PC-3 (cell line): Measurements from ENCODE around the gene PPIF. TPM values are rescaled to one million over a fixed set of nuclear protein-coding genes. Genes with fewer than 3 reads are reported as not detected.

Source experiments
- ATAC-seq: fragments of 200-7000 bp; cut with Tn5 transposase; 2 replicates; pipeline ENCODE4 v1.9.1; 2020; ENCODE audit warnings: mild to moderate bottlenecking, moderate library complexity
- BruUV-seq: library from RNA; stranded (reverse); fragments of 400-500 nt; replicated peaks from 2 replicates; lab custom pipeline; 2021; lab: Mats Ljungman, UMichigan
- CTCF ChIA-PET: fragments of 300-600 bp; sonication (Branson Sonifier 250); formaldehyde crosslinking; loops from one replicate; lab custom pipeline; 2022; ENCODE audit warnings: antibody characterized with exemption; lab: Charles Lee
- POLR2A ChIA-PET: fragments of 300-600 bp; sonication (Branson Sonifier 250); formaldehyde crosslinking; loops from one replicate; lab custom pipeline; 2022; ENCODE audit warnings: antibody characterized with exemption; ENCODE audit not compliant: unreplicated experiment; lab: Charles Lee
- DNase-seq: peaks from one replicate; pipeline ENCODE4 v3.0.0-alpha.2; 2015
- H2AFZ ChIP-seq: fragments of 300-600 bp; sonication (generic); 2 replicates; pipeline ENCODE4 v1.6.0; 2016; ENCODE audit warnings: antibody characterized with exemption, low read length
- H3F3A ChIP-seq: fragments of 300-600 bp; sonication (generic); one replicate; pipeline ENCODE4 v1.6.0; 2017; ENCODE audit warnings: antibody characterized with exemption, low read length, control low read depth, mild to moderate bottlenecking; ENCODE audit not compliant: unreplicated experiment
- H3K27ac ChIP-seq: fragments of 300-600 bp; sonication (generic); 2 replicates; pipeline ENCODE4 v1.5.1; 2016; ENCODE audit warnings: mild to moderate bottlenecking, low read length
- H3K27me3 ChIP-seq: fragments of 300-600 bp; sonication (generic); 2 replicates; pipeline ENCODE4 v1.6.1; 2016; ENCODE audit warnings: low read length, mixed read lengths
- H3K36me3 ChIP-seq: fragments of 300-600 bp; sonication (generic); 2 replicates; pipeline ENCODE4 v1.6.1; 2016; ENCODE audit warnings: low read depth, mixed run types, low read length, mixed read lengths
- H3K4me1 ChIP-seq: fragments of 300-600 bp; sonication (generic); 2 replicates; pipeline ENCODE4 v1.5.1; 2016; ENCODE audit warnings: low read length; ENCODE audit not compliant: insufficient read depth
- H3K4me2 ChIP-seq: fragments of 300-600 bp; sonication (generic); 2 replicates; pipeline ENCODE4 v1.6.0; 2016; ENCODE audit warnings: low read length
- H3K4me3 ChIP-seq: fragments of 300-600 bp; sonication (generic); 2 replicates; pipeline ENCODE4 v1.5.1; 2016; ENCODE audit warnings: mild to moderate bottlenecking, low read length, mixed read lengths
- H3K79me2 ChIP-seq: fragments of 300-600 bp; sonication (generic); 2 replicates; pipeline ENCODE4 v1.6.1; 2017; ENCODE audit warnings: low read length, mixed read lengths
- H3K9ac ChIP-seq: fragments of 300-600 bp; sonication (generic); 2 replicates; pipeline ENCODE4 v1.6.0; 2016; ENCODE audit warnings: mild to moderate bottlenecking, low read length
- H3K9me2 ChIP-seq: fragments of 300-600 bp; sonication (generic); replicated peaks from 2 replicates; pipeline ENCODE4 v1.6.1; 2016; ENCODE audit warnings: mixed run types, low read length, mixed read lengths
- H3K9me3 ChIP-seq: fragments of 300-600 bp; sonication (generic); 2 replicates; pipeline ENCODE4 v1.6.1; 2016; ENCODE audit warnings: low read length, mixed read lengths
- H4K20me1 ChIP-seq: fragments of 300-600 bp; sonication (generic); 2 replicates; pipeline ENCODE4 v1.6.1; 2016; ENCODE audit warnings: low read length, mixed read lengths
- EZH2 ChIP-seq: fragments of 300-600 bp; sonication (generic); IDR thresholded peaks from one replicate; pipeline ENCODE4 v1.6.1; 2017; ENCODE audit warnings: antibody characterized with exemption, mild to moderate bottlenecking, low read length; ENCODE audit not compliant: unreplicated experiment
- EZH2phosphoT487 ChIP-seq: fragments of 300-600 bp; sonication (generic); IDR thresholded peaks from 2 replicates; pipeline ENCODE4 v1.6.1; 2018; ENCODE audit warnings: mild to moderate bottlenecking, antibody characterized with exemption, low read length, borderline replicate concordance
- intact Hi-C: fragments of 100-400 bp; cut with micrococcal nuclease; formaldehyde crosslinking; loops from 2 replicates; pipeline ENCODE4 v1.9.0; 2023
- total RNA-seq: library from RNA; depleted of rRNA; stranded (reverse); fragments of >200 nt; gene quantifications from 2 replicates; pipeline ENCODE4 v1.2.3, GENCODE V29; 2014
- TF ChIP-seq, protein P1 (sequence below): fragments of 300-600 bp; sonication (generic); conservative IDR thresholded peaks from 2 replicates; pipeline ENCODE4 v1.5.1; 2017; ENCODE audit warnings: antibody characterized with exemption, low read depth, mild to moderate bottlenecking, low read length

The PPIF gene
- total RNA-seq, 1 experiment from 2014 or later: 381 TPM

DNA sequence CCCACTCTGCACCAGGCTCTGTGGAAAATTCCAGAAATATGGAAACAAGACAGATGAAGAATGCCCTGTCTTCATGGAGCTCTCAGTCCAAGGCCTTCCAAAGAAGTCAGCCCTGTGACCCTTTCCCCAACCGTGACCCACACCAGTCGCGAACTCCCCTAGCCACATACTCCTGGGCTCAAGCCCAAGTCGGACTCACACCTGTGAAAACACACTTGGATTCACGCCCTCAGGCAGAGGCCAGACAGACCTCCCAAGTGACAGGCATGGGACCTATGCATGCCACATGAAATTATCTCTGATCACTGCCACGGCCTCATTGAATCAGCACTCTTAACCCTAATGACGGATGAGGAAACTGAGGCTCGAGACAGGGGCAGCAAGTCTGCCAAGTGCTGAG lies 55.7 kb downstream of the PPIF start:
- no peak overlapping the region for H3K27ac ChIP-seq
- H2AFZ ChIP-seq: no peak overlapping the region
- H3K4me2 ChIP-seq: peak overlapping the region; percentile 27; the same call in 1 of the 2 replicates
- POLR2A ChIA-PET: no interaction called here
- no peak overlapping the region for H3K9ac ChIP-seq
- no peak for TF ChIP-seq EZH2phosphoT487
- H3K36me3 ChIP-seq: no peaks in the 10 kb centered on the region; the same call in 1 of the 2 replicates
- ATAC-seq: no peak
- H3K4me3 ChIP-seq: no peak overlapping the region
- H3K9me2 ChIP-seq: no peaks in the 10 kb centered on the region
- peaks cover 28% of the 10 kb centered on the region for H3K4me1 ChIP-seq
- H3F3A ChIP-seq: no peaks in the 10 kb centered on the region
- peak; percentile 77 for DNase-seq
- CTCF ChIA-PET: interaction anchor here (1.0 kb wide), 1 partner anchor 65 kb away, joined by 8 read pairs; no protein-coding TSS in a partner anchor
- BruUV-seq: no TSS peak
- no peaks in the 10 kb centered on the region for H4K20me1 ChIP-seq
- H3K79me2 ChIP-seq: no peaks in the 10 kb centered on the region
- H3K9me3 ChIP-seq: no peaks in the 10 kb centered on the region
- no peaks in the 10 kb centered on the region for H3K27me3 ChIP-seq
- intact Hi-C loops: no loop called here

GRCh38 chr10:79403441-79404230 lies 56.4 kb downstream of the PPIF start:
- peak; percentile 27 for ATAC-seq
- Histone ChIP-seq H3K79me2 (no peaks in the 10 kb centered on the region), H3F3A (no peaks in the 10 kb centered on the region), H3K4me3 (no peak overlapping the region), H3K27ac (peak overlapping the region; percentile 36), H3K9me2 (no peaks in the 10 kb centered on the region), H2AFZ (no peak overlapping the region), H3K27me3 (no peaks in the 10 kb centered on the region), H3K4me2 (peak overlapping the region; percentile 27), H3K9me3 (no peaks in the 10 kb centered on the region), H3K9ac (0 out of 2 replicates have a peak overlapping the region, but pooled peaks have one; percentile 1), H3K4me1 (peaks cover 28% of the 10 kb centered on the region), H4K20me1 (no peaks in the 10 kb centered on the region), H3K36me3 (no peaks in the 10 kb centered on the region; the same call in 1 of the 2 replicates)
- intact Hi-C loops: loop anchor here (1.0 kb wide), 2 partner anchors 41 to 85 kb away; no protein-coding TSS in a partner anchor
- TF ChIP-seq EZH2phosphoT487 (no peak), EZH2 (no peak)
- TF ChIP-seq, protein P1, sequence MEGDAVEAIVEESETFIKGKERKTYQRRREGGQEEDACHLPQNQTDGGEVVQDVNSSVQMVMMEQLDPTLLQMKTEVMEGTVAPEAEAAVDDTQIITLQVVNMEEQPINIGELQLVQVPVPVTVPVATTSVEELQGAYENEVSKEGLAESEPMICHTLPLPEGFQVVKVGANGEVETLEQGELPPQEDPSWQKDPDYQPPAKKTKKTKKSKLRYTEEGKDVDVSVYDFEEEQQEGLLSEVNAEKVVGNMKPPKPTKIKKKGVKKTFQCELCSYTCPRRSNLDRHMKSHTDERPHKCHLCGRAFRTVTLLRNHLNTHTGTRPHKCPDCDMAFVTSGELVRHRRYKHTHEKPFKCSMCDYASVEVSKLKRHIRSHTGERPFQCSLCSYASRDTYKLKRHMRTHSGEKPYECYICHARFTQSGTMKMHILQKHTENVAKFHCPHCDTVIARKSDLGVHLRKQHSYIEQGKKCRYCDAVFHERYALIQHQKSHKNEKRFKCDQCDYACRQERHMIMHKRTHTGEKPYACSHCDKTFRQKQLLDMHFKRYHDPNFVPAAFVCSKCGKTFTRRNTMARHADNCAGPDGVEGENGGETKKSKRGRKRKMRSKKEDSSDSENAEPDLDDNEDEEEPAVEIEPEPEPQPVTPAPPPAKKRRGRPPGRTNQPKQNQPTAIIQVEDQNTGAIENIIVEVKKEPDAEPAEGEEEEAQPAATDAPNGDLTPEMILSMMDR: no peak
- ChIA-PET CTCF (interaction anchor here (0.5 to 1.0 kb wide), 3 partner anchors 30 to 64 kb away, joined by 3 to 8 read pairs (median 4); no protein-coding TSS in a partner anchor), POLR2A (no interaction called here)
- no TSS peak for BruUV-seq
- DNase-seq: peak; percentile 82

GRCh38 chr10:79404231-79404609 lies 57.0 kb downstream of the PPIF start:
- Histone ChIP-seq H3K9me3 (no peaks in the 10 kb centered on the region), H3F3A (no peaks in the 10 kb centered on the region), H3K9me2 (no peaks in the 10 kb centered on the region), H3K4me1 (peaks cover 28% of the 10 kb centered on the region), H3K27me3 (no peaks in the 10 kb centered on the region), H3K4me3 (no peak overlapping the region), H3K27ac (peak overlapping the region; percentile 36), H3K36me3 (no peaks in the 10 kb centered on the region; the same call in 1 of the 2 replicates), H4K20me1 (no peaks in the 10 kb centered on the region), H3K9ac (0 out of 2 replicates have a peak overlapping the region, but pooled peaks have one; percentile 1), H3K79me2 (no peaks in the 10 kb centered on the region), H2AFZ (no peak overlapping the region), H3K4me2 (peak overlapping the region; percentile 27)
- no TSS peak for BruUV-seq
- POLR2A ChIA-PET: no interaction called here
- intact Hi-C loops: loop anchor here (1.0 kb wide), 2 partner anchors 40 to 84 kb away; no protein-coding TSS in a partner anchor
- DNase-seq (peak; percentile 81), ATAC-seq (peak; percentile 64)
- TF ChIP-seq, protein P1: no peak
- TF ChIP-seq EZH2phosphoT487 (no peak), EZH2 (no peak)
- CTCF ChIA-PET: interaction anchor here (0.5 to 1.0 kb wide), 4 partner anchors 29 to 43 kb away, joined by 3 to 4 read pairs (median 3); no protein-coding TSS in a partner anchor
